ENCODE measurements around the gene SNTG2.

Gene SNTG2

GRCh38 chr2:1400943-1401735 lies 450.5 kb downstream of the SNTG2 start:
- WGBS, 2 donors (ENCODE audit: extremely low coverage in 2 of 2, insufficient read length in 2 of 2, insufficient replicate concordance in 1 of 2) = no CpG with 5 or more reads among the region's 8 CpGs
- peak overlapping the region; percentile 48 for H3K23ac ChIP-seq (ENCODE audit: low read depth, low read length, poor library complexity)
- no peak overlapping the region for H2AFZ ChIP-seq (ENCODE audit: low read length)
- peak overlapping the region; percentile 18 for H3K18ac ChIP-seq (ENCODE audit: low read length)
- H2BK120ac ChIP-seq (ENCODE audit: low read depth, low read length) = no peak overlapping the region
- no peaks in the 10 kb centered on the region for H3K36me3 ChIP-seq (replicated peaks in 1 of 2; ENCODE audit: control insufficient read depth in 2 of 2, insufficient read depth in 2 of 2, low read length in 2 of 2)
- no peak overlapping the region for H3K9ac ChIP-seq (ENCODE audit: low read depth, low read length, poor library complexity)
- H3K4ac ChIP-seq (ENCODE audit: low read length) = no peak overlapping the region
- no peak overlapping the region for H3K4me3 ChIP-seq (ENCODE audit: low read length in 2 of 2)
- no peak overlapping the region for H2AK5ac ChIP-seq (ENCODE audit: low read depth, low read length)
- no peak overlapping the region for H3K27ac ChIP-seq (replicated peaks; ENCODE audit: low read length)
- no peak overlapping the region for H3K4me2 ChIP-seq (ENCODE audit: insufficient read depth, low read length, poor library complexity, severe bottlenecking)
- H2BK12ac ChIP-seq (ENCODE audit: low read length) = no peak overlapping the region
- H3K27me3 ChIP-seq (ENCODE audit: control insufficient read depth in 3 of 3, insufficient read depth in 3 of 3, low read depth in 1 of 3, low read length in 3 of 3) = no peaks in the 10 kb centered on the region
- H3K9me3 ChIP-seq (replicated peaks in 1 of 2; ENCODE audit: control insufficient read depth in 2 of 2, insufficient read depth in 1 of 2, low read depth in 1 of 2, low read length in 2 of 2) = no peaks in the 10 kb centered on the region
- no peak overlapping the region for H3K14ac ChIP-seq (ENCODE audit: low read length)
- DNase-seq (ENCODE audit: low spot score) = no peak
- H2BK15ac ChIP-seq (ENCODE audit: low read length) = no peak overlapping the region
- no peak overlapping the region for H2BK5ac ChIP-seq (ENCODE audit: low read length)
- no peaks in the 10 kb centered on the region for H3K4me1 ChIP-seq (ENCODE audit: control insufficient read depth in 2 of 2, insufficient read depth in 1 of 2, low read depth in 1 of 2, low read length in 2 of 2)
- no peaks in the 10 kb centered on the region for H3K79me1 ChIP-seq (ENCODE audit: low read depth, low read length)
- H4K8ac ChIP-seq (ENCODE audit: low read depth, low read length) = no peak overlapping the region
- H4K91ac ChIP-seq (ENCODE audit: low read depth, low read length, poor library complexity) = no peak overlapping the region

- no peak overlapping the region for H2AFZ ChIP-seq (ENCODE audit: low read length)
- H3K9me3 ChIP-seq (replicated peaks in 1 of 2; ENCODE audit: control insufficient read depth in 2 of 2, insufficient read depth in 1 of 2, low read depth in 1 of 2, low read length in 2 of 2) = no peaks in the 10 kb centered on the region
- peak overlapping the region; percentile 11 for H2AK5ac ChIP-seq (ENCODE audit: low read depth, low read length)
- H4K91ac ChIP-seq (ENCODE audit: low read depth, low read length, poor library complexity) = no peak overlapping the region
- H3K4me2 ChIP-seq (ENCODE audit: insufficient read depth, low read length, poor library complexity, severe bottlenecking) = no peak overlapping the region
- H2BK120ac ChIP-seq (ENCODE audit: low read depth, low read length) = no peak overlapping the region
- no CpG with 5 or more reads among the region's 9 CpGs for WGBS, 2 donors (ENCODE audit: extremely low coverage in 2 of 2, insufficient read length in 2 of 2, insufficient replicate concordance in 1 of 2)
- no peak overlapping the region for H3K27ac ChIP-seq (replicated peaks; ENCODE audit: low read length)
- no peak overlapping the region for H3K18ac ChIP-seq (ENCODE audit: low read length)
- H3K79me1 ChIP-seq (ENCODE audit: low read depth, low read length) = no peaks in the 10 kb centered on the region
- no peak overlapping the region for H2BK15ac ChIP-seq (ENCODE audit: low read length)
- H3K14ac ChIP-seq (ENCODE audit: low read length) = no peak overlapping the region
- peak overlapping the region; percentile 1 for H3K23ac ChIP-seq (ENCODE audit: low read depth, low read length, poor library complexity)
- no peak overlapping the region for H2BK12ac ChIP-seq (ENCODE audit: low read length)
- H3K4me1 ChIP-seq (ENCODE audit: control insufficient read depth in 2 of 2, insufficient read depth in 1 of 2, low read depth in 1 of 2, low read length in 2 of 2) = no peaks in the 10 kb centered on the region
- H4K8ac ChIP-seq (ENCODE audit: low read depth, low read length) = no peak overlapping the region
- H3K4me3 ChIP-seq (ENCODE audit: low read length in 2 of 2) = no peak overlapping the region
- H3K27me3 ChIP-seq (ENCODE audit: control insufficient read depth in 3 of 3, insufficient read depth in 3 of 3, low read depth in 1 of 3, low read length in 3 of 3) = no peaks in the 10 kb centered on the region
- H2BK5ac ChIP-seq (ENCODE audit: low read length) = no peak overlapping the region
- H3K36me3 ChIP-seq (replicated peaks in 1 of 2; ENCODE audit: control insufficient read depth in 2 of 2, insufficient read depth in 2 of 2, low read length in 2 of 2) = no peaks in the 10 kb centered on the region
- no peak overlapping the region for H3K9ac ChIP-seq (ENCODE audit: low read depth, low read length, poor library complexity)
- no peak for DNase-seq (ENCODE audit: low spot score)
- no peak overlapping the region for H3K4ac ChIP-seq (ENCODE audit: low read length)
Observed at GRCh38 chr2:1402064-1402463, 451.4 kb downstream of the SNTG2 start.

- no peak overlapping the region for H3K27ac ChIP-seq (replicated peaks; ENCODE audit: low read length)
- no peaks in the 10 kb centered on the region for H3K27me3 ChIP-seq (ENCODE audit: control insufficient read depth in 3 of 3, insufficient read depth in 3 of 3, low read depth in 1 of 3, low read length in 3 of 3)
- WGBS, 2 donors (ENCODE audit: extremely low coverage in 2 of 2, insufficient read length in 2 of 2, insufficient replicate concordance in 1 of 2) = no CpG with 5 or more reads among the region's 12 CpGs
- H3K23ac ChIP-seq (ENCODE audit: low read depth, low read length, poor library complexity) = no peak overlapping the region
- no peak overlapping the region for H3K4me2 ChIP-seq (ENCODE audit: insufficient read depth, low read length, poor library complexity, severe bottlenecking)
- H4K8ac ChIP-seq (ENCODE audit: low read depth, low read length) = no peak overlapping the region
- H2AK5ac ChIP-seq (ENCODE audit: low read depth, low read length) = no peak overlapping the region
- no peaks in the 10 kb centered on the region for H3K4me1 ChIP-seq (ENCODE audit: control insufficient read depth in 2 of 2, insufficient read depth in 1 of 2, low read depth in 1 of 2, low read length in 2 of 2)
- DNase-seq (ENCODE audit: low spot score) = no peak
- no peak overlapping the region for H3K9ac ChIP-seq (ENCODE audit: low read depth, low read length, poor library complexity)
- no peak overlapping the region for H2BK5ac ChIP-seq (ENCODE audit: low read length)
- H3K79me1 ChIP-seq (ENCODE audit: low read depth, low read length) = no peaks in the 10 kb centered on the region
- no peaks in the 10 kb centered on the region for H3K36me3 ChIP-seq (replicated peaks in 1 of 2; ENCODE audit: control insufficient read depth in 2 of 2, insufficient read depth in 2 of 2, low read length in 2 of 2)
- H2AFZ ChIP-seq (ENCODE audit: low read length) = no peak overlapping the region
- no peak overlapping the region for H3K14ac ChIP-seq (ENCODE audit: low read length)
- H3K4me3 ChIP-seq (ENCODE audit: low read length in 2 of 2) = no peak overlapping the region
- H3K4ac ChIP-seq (ENCODE audit: low read length) = no peak overlapping the region
- H2BK120ac ChIP-seq (ENCODE audit: low read depth, low read length) = no peak overlapping the region
- no peak overlapping the region for H2BK15ac ChIP-seq (ENCODE audit: low read length)
- H2BK12ac ChIP-seq (ENCODE audit: low read length) = no peak overlapping the region
- H3K18ac ChIP-seq (ENCODE audit: low read length) = no peak overlapping the region
- no peak overlapping the region for H4K91ac ChIP-seq (ENCODE audit: low read depth, low read length, poor library complexity)
- H3K9me3 ChIP-seq (replicated peaks in 1 of 2; ENCODE audit: control insufficient read depth in 2 of 2, insufficient read depth in 1 of 2, low read depth in 1 of 2, low read length in 2 of 2) = no peaks in the 10 kb centered on the region
Observed at GRCh38 chr2:1403565-1403964, 452.9 kb downstream of the SNTG2 start.

GRCh38 chr2:1405124-1405523 lies 454.5 kb downstream of the SNTG2 start:
- Histone ChIP-seq H3K23ac (ENCODE audit: low read depth, low read length, poor library complexity) (no peak overlapping the region), H3K9ac (ENCODE audit: low read depth, low read length, poor library complexity) (no peak overlapping the region), H4K8ac (ENCODE audit: low read depth, low read length) (no peak overlapping the region), H3K4me2 (ENCODE audit: insufficient read depth, low read length, poor library complexity, severe bottlenecking) (no peak overlapping the region), H2BK5ac (ENCODE audit: low read length) (no peak overlapping the region), H3K79me1 (ENCODE audit: low read depth, low read length) (no peaks in the 10 kb centered on the region), H3K4me1 (ENCODE audit: control insufficient read depth in 2 of 2, insufficient read depth in 1 of 2, low read depth in 1 of 2, low read length in 2 of 2) (no peaks in the 10 kb centered on the region), H2BK15ac (ENCODE audit: low read length) (no peak overlapping the region), H3K27ac (replicated peaks; ENCODE audit: low read length) (no peak overlapping the region), H2BK120ac (ENCODE audit: low read depth, low read length) (no peak overlapping the region), H3K27me3 (ENCODE audit: control insufficient read depth in 3 of 3, insufficient read depth in 3 of 3, low read depth in 1 of 3, low read length in 3 of 3) (no peaks in the 10 kb centered on the region), H4K91ac (ENCODE audit: low read depth, low read length, poor library complexity) (no peak overlapping the region), H2BK12ac (ENCODE audit: low read length) (no peak overlapping the region), H3K14ac (ENCODE audit: low read length) (no peak overlapping the region), H3K36me3 (replicated peaks in 1 of 2; ENCODE audit: control insufficient read depth in 2 of 2, insufficient read depth in 2 of 2, low read length in 2 of 2) (no peaks in the 10 kb centered on the region), H2AK5ac (ENCODE audit: low read depth, low read length) (no peak overlapping the region), H3K18ac (ENCODE audit: low read length) (no peak overlapping the region), H3K4me3 (ENCODE audit: low read length in 2 of 2) (no peak overlapping the region), H3K9me3 (replicated peaks in 1 of 2; ENCODE audit: control insufficient read depth in 2 of 2, insufficient read depth in 1 of 2, low read depth in 1 of 2, low read length in 2 of 2) (no peaks in the 10 kb centered on the region), H2AFZ (ENCODE audit: low read length) (no peak overlapping the region), H3K4ac (ENCODE audit: low read length) (no peak overlapping the region)
- no peak for DNase-seq (ENCODE audit: low spot score)
- 100% methylated on average over 1 of the region's 1 CpG; no CpG with 5 or more reads in 1 of the 2 donors for WGBS, 2 donors (ENCODE audit: extremely low coverage in 2 of 2, insufficient read length in 2 of 2, insufficient replicate concordance in 1 of 2)
